BE2C (cell line): Measurements from ENCODE around the gene ZNF189. TPM values are rescaled to one million over a fixed set of nuclear protein-coding genes. Genes with fewer than 3 reads are reported as not detected.

Source experiments
- DNase-seq: peaks from one replicate; pipeline ENCODE4 v3.0.0-alpha.2; 2020
- H3K27me3 ChIP-seq: fragments of 250-450 bp; sonication (Bioruptor Pico); 2 replicates; pipeline ENCODE4 v1.5.1; 2020; ENCODE audit warnings: mild to moderate bottlenecking
- H3K36me3 ChIP-seq: fragments of 250-450 bp; sonication (Bioruptor Pico); 2 replicates; pipeline ENCODE4 v1.5.1; 2020; ENCODE audit warnings: mild to moderate bottlenecking
- H3K4me1 ChIP-seq: fragments of 250-450 bp; sonication (Bioruptor Pico); 2 replicates; pipeline ENCODE4 v1.5.1; 2020
- H3K4me3 ChIP-seq: 2 replicates; pipeline ENCODE4 v1.5.1; 2011; ENCODE audit warnings: low read depth, low read length
- H3K9me3 ChIP-seq: fragments of 250-450 bp; sonication (Bioruptor Pico); 2 replicates; pipeline ENCODE4 v1.5.1; 2020
- CTCF ChIP-seq: IDR thresholded peaks from 2 replicates; pipeline ENCODE4 v1.5.1; 2012; ENCODE audit warnings: mild to moderate bottlenecking, low read depth, low read length
- polyA plus RNA-seq: library from polyadenylated mRNA; unstranded; fragments of >200 nt; gene quantifications from one replicate; pipeline ENCODE4 v1.2.1, GENCODE V29; 2012; ENCODE audit warnings: low read depth, missing spikeins; ENCODE audit not compliant: insufficient read length, insufficient read depth

The ZNF189 gene
- 4.8 TPM for polyA plus RNA-seq

GRCh38 chr9:101398068-101398929, at the start of gene ZNF189, which contains the start of gene MRPL50:
ZNF189 (plus strand) TSS chr9:101398851; CDS start chr9:101399157, 306 bp downstream.
MRPL50 (minus strand) TSS chr9:101398618; CDS start chr9:101398592, 26 bp downstream.
- no peaks in the 10 kb centered on the region for H3K9me3 ChIP-seq
- no peaks in the 10 kb centered on the region for H3K27me3 ChIP-seq
- TF ChIP-seq CTCF, result no peak
- H3K4me3 ChIP-seq, result peak within 1 kb of the TSS; percentile 96
- no peaks in the 10 kb centered on the region for H3K4me1 ChIP-seq
- peak; percentile 97 for DNase-seq
- peaks cover 41% of the 10 kb centered on the region for H3K36me3 ChIP-seq

- no peaks in the 10 kb centered on the region for H3K9me3 ChIP-seq
- TF ChIP-seq CTCF, result no peak
- H3K36me3 ChIP-seq, result no peaks in the 10 kb centered on the region
- H3K27me3 ChIP-seq, result no peaks in the 10 kb centered on the region; the same call in 1 of the 2 replicates
- H3K4me1 ChIP-seq, result no peaks in the 10 kb centered on the region
- no peak overlapping the region for H3K4me3 ChIP-seq
- no peak for DNase-seq
These were observed 48.4 kb upstream of the ZNF189 start for GRCh38 chr9:101350285-101350684.

GRCh38 chr9:101352892-101353463, 45.7 kb upstream of the ZNF189 start:
- Histone ChIP-seq H3K4me1 (no peaks in the 10 kb centered on the region), H3K4me3 (no peak overlapping the region), H3K9me3 (no peaks in the 10 kb centered on the region), H3K36me3 (no peaks in the 10 kb centered on the region), H3K27me3 (no peaks in the 10 kb centered on the region; the same call in 1 of the 2 replicates)
- no peak for TF ChIP-seq CTCF
- DNase-seq, result no peak

GRCh38 chr9:101353683-101354082, 45.0 kb upstream of the ZNF189 start:
- Histone ChIP-seq H3K36me3 (no peaks in the 10 kb centered on the region), H3K9me3 (no peaks in the 10 kb centered on the region), H3K4me3 (no peak overlapping the region), H3K4me1 (no peaks in the 10 kb centered on the region), H3K27me3 (no peaks in the 10 kb centered on the region; the same call in 1 of the 2 replicates)
- DNase-seq, result no peak
- TF ChIP-seq CTCF, result no peak

GRCh38 chr9:101354143-101354764, 44.4 kb upstream of the ZNF189 start:
- no peak for DNase-seq
- no peaks in the 10 kb centered on the region for H3K4me1 ChIP-seq
- no peak overlapping the region for H3K4me3 ChIP-seq
- no peak for TF ChIP-seq CTCF
- H3K9me3 ChIP-seq, result no peaks in the 10 kb centered on the region
- H3K27me3 ChIP-seq, result no peaks in the 10 kb centered on the region; the same call in 1 of the 2 replicates
- H3K36me3 ChIP-seq, result no peaks in the 10 kb centered on the region
